Heart left ventricle (tissue), 13 donors: ENCODE results near the gene CD59.

ENCODE experiments used
- CTCF ChIP-seq, 12 donors: fragments of 200-600 bp; sonication (generic) in 4 of 12; IDR thresholded peaks; one replicate each; pipeline versions ENCODE4 v1.5.0 to v1.8.0; 2018 to 2022; ENCODE audit warnings: antibody characterized with exemption in 12 of 12, mild to moderate bottlenecking in 5 of 12
- POLR2A ChIP-seq, 2 donors: fragments of 450-650 bp; IDR thresholded peaks; one replicate each; pipeline ENCODE4 v1.6.1; 2017; ENCODE audit warnings: antibody characterized with exemption in 2 of 2, mild to moderate bottlenecking in 2 of 2, moderate library complexity in 2 of 2
- donor health status: ischemic (EF 13 %, LVEDD 7.1; RV severe dilation, severe dysfunction).
- donor health status: DM: no; HTN: yes; CAD: no.
- donor health status: DM: no; HTN: no; CAD: no.
- donor health status: ischemic (EF 25% LVEDD 6.9; RV normal size, moderate dysfunction).
- donor health status: ischemic (EF 25% LVEDD 5.7; RV mildly dilated, moderate dysfunction).
- donor health status: ischemic (EF 35%, LVEDD 5.7; RV mildly dilated, moderate dysfunction).
- donor health status: nonischemic (EF 11% LVEDD 7.7; RV severe dilation, severe dysfunction).
- donor health status: DM: yes; HTN: yes; CAD: no.
- donor health status: PGD.
- donor health status: ischemic (EF 29% LVEDD 5.4; RV normal size, mild dysfunction).
- donor health status: nonischemic (EF 23%, LVEDD 6.1; RV moderate dilation, normal function).

DNA sequence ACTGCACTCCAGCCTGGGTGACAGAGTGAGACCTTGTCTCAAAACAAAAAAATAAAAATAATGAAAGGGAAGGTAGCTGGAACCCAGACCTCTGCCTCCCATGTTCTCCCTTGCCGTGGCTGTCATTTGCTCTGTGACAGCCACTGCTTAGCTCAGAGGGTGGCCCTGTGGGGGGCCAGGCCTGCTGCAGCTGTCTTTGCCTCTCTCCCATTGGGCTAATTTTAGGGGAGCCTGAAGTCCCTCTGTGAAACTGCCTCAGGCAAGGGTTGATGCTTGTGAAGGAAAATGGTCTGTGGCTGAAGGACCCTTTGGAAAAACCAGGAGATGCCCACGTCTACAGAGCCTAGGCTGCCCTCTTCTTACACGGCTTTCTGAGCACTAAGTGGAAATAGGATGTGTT lies 78.5 kb downstream of the CD59 start:
- TF ChIP-seq CTCF (IDR thresholded peaks at IDR 0.05), result no peak
- no peak for TF ChIP-seq POLR2A (IDR thresholded peaks at IDR 0.05)
